KMS-11 (cell line): ENCODE measurements around the gene KY.

Source experiments
- H2AFZ ChIP-seq: fragments of 200-600 bp; sonication (generic); 2 replicates; pipeline ENCODE4 v1.6.1; 2016; ENCODE audit warnings: antibody characterized with exemption, mixed run types, low read depth
- H3K27ac ChIP-seq: fragments of 200-600 bp; sonication (generic); 2 replicates; pipeline ENCODE4 v1.6.1; 2016; ENCODE audit warnings: mild to moderate bottlenecking, mixed run types
- H3K27me3 ChIP-seq: fragments of 200-600 bp; sonication (generic); 2 replicates; pipeline ENCODE4 v1.6.1; 2017; ENCODE audit warnings: mild to moderate bottlenecking, low read depth, mixed run types, moderate library complexity; ENCODE audit not compliant: insufficient read depth
- H3K36me3 ChIP-seq: fragments of 200-600 bp; sonication (generic); 2 replicates; pipeline ENCODE4 v1.6.1; 2017; ENCODE audit warnings: mild to moderate bottlenecking, mixed run types; ENCODE audit not compliant: insufficient read depth
- H3K4me1 ChIP-seq: fragments of 200-600 bp; sonication (generic); 2 replicates; pipeline ENCODE4 v1.6.1; 2016; ENCODE audit warnings: mild to moderate bottlenecking, low read depth, mixed run types; ENCODE audit not compliant: poor library complexity, severe bottlenecking
- H3K4me2 ChIP-seq: fragments of 200-600 bp; sonication (generic); 2 replicates; pipeline ENCODE4 v1.7.0; 2016; ENCODE audit warnings: mild to moderate bottlenecking, mixed run types
- H3K4me3 ChIP-seq: fragments of 200-600 bp; sonication (generic); IDR thresholded peaks from 2 replicates; pipeline ENCODE4 v1.6.1; 2017; ENCODE audit warnings: low read depth, low read length, mixed read lengths; ENCODE audit not compliant: insufficient read depth
- H3K79me2 ChIP-seq: fragments of 200-600 bp; sonication (generic); 2 replicates; pipeline ENCODE4 v1.6.1; 2016; ENCODE audit warnings: low read depth, mixed run types; ENCODE audit not compliant: insufficient read depth
- H3K9ac ChIP-seq: fragments of 200-600 bp; sonication (generic); 2 replicates; pipeline ENCODE4 v1.6.1; 2016; ENCODE audit warnings: mild to moderate bottlenecking, mixed run types
- H4K20me1 ChIP-seq: fragments of 200-600 bp; sonication (generic); 2 replicates; pipeline ENCODE4 v1.6.1; 2016; ENCODE audit warnings: mild to moderate bottlenecking, mixed run types; ENCODE audit not compliant: insufficient read depth
- TF ChIP-seq, protein P1 (sequence below): fragments of 200-600 bp; sonication (generic); conservative IDR thresholded peaks from 2 replicates; pipeline ENCODE4 v1.6.1; 2017; ENCODE audit warnings: low read depth, mild to moderate bottlenecking, antibody characterized with exemption, low read length, moderate library complexity, mixed read lengths

KY gene

DNA sequence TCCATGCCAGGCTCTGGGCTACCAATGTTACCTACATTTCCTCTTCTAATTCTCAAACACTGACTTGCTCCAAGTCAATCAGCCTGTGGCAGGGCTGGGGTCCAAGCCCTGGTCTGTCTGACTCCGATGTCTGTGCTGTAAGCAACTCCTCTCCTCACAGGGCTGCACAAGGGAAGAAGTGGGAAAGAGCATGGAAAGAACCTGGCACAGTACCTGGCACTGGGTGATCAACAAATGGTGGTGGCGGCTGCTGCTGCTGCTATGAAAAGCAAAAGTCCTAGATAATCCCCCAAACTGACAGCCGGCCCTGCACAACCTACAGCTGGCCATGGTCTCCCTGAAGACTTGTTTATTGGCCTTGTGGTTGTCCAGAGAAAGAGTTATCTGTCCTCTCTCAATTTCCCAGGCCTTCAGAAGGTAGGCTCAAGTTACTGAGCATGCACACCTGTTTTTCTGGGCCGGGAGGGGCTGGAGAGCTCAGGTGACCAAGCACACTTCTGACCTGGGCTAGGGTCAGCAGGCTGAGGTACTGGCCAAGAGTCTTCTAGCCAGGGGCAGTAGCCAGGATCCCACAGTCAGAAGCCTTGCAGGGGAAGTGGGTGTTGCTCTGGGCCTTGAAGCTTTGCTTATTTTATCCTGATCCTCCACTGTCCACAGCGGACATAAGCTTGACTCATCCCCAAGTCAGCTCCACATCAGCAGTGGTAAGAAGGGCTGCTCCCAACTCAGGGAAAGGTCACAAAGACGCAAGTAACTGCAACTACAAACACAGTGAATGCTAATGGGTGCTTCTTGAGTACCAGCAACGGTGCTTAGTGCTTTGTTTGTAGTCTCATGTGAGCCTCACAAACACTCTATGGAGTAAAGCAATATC is 35.3 kb upstream of the KY start:
- H3K27ac ChIP-seq, result no peak overlapping the region
- H3K4me2 ChIP-seq, result no peak overlapping the region
- no peaks in the 10 kb centered on the region for H3K36me3 ChIP-seq
- no peak overlapping the region for H2AFZ ChIP-seq
- no peaks in the 10 kb centered on the region for H3K4me1 ChIP-seq
- no peak overlapping the region for H3K9ac ChIP-seq
- TF ChIP-seq, protein P1, sequence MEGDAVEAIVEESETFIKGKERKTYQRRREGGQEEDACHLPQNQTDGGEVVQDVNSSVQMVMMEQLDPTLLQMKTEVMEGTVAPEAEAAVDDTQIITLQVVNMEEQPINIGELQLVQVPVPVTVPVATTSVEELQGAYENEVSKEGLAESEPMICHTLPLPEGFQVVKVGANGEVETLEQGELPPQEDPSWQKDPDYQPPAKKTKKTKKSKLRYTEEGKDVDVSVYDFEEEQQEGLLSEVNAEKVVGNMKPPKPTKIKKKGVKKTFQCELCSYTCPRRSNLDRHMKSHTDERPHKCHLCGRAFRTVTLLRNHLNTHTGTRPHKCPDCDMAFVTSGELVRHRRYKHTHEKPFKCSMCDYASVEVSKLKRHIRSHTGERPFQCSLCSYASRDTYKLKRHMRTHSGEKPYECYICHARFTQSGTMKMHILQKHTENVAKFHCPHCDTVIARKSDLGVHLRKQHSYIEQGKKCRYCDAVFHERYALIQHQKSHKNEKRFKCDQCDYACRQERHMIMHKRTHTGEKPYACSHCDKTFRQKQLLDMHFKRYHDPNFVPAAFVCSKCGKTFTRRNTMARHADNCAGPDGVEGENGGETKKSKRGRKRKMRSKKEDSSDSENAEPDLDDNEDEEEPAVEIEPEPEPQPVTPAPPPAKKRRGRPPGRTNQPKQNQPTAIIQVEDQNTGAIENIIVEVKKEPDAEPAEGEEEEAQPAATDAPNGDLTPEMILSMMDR, result no peak
- H3K27me3 ChIP-seq, result no peaks in the 10 kb centered on the region
- no peaks in the 10 kb centered on the region for H3K79me2 ChIP-seq
- no peaks in the 10 kb centered on the region for H4K20me1 ChIP-seq
- no peak overlapping the region for H3K4me3 ChIP-seq

DNA sequence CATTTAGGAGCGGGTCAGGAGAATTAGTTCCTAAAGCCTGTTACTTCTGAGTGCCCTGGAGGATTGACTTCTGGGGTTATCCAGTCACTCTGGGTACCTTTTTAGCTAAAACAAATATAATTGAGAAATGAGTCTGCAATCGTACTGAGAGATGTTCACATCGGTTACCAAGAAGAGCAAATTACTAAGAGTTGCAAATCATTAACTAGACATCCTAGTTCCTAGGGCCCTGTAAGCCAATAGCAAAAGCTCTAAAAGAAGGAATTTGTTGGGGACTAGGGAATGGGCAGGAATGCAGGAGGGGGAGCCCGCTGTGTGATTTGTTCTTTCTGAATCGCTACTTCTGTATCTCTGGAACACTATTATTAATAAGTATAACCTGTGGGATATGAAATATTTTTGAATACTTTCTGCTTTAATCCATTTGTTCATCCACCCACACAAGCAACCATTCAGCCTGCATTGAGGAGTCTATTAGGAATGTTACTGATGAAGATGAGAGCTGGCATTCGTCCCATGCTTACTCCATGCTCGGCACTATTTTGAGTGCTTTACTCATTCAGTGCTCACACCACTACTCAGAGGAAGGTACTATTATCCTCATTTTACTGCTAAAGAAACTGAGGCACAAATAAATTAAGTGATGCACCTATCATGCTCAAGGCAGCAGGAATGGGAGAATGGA is 31.5 kb upstream of the KY start:
- no peaks in the 10 kb centered on the region for H3K36me3 ChIP-seq
- TF ChIP-seq, protein P1, result no peak
- no peaks in the 10 kb centered on the region for H3K4me1 ChIP-seq
- no peaks in the 10 kb centered on the region for H4K20me1 ChIP-seq
- H3K27me3 ChIP-seq, result no peaks in the 10 kb centered on the region
- H2AFZ ChIP-seq, result no peak overlapping the region
- no peak overlapping the region for H3K4me2 ChIP-seq
- H3K27ac ChIP-seq, result no peak overlapping the region
- no peak overlapping the region for H3K4me3 ChIP-seq
- H3K79me2 ChIP-seq, result no peaks in the 10 kb centered on the region
- H3K9ac ChIP-seq, result no peak overlapping the region

DNA sequence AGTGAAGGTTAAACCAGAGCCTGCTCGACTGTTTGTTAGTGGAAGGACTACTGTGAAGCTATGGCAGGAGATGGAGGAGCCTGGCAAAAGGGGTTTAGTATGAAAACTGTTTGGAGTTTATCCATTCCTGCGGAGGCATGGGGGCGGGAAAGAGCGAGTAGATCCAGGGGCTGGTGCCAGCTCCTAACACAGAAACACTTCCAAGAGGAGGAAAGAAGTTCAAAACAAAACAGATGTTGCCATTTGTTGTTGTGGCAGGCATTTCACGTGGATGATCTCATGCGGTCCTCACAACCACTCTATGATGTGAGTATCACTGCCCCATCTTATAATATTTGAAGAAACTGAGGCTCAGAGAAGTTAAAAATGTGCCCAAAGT is 30.7 kb upstream of the KY start:
- no peaks in the 10 kb centered on the region for H3K36me3 ChIP-seq
- no peak overlapping the region for H3K4me3 ChIP-seq
- no peak overlapping the region for H3K4me2 ChIP-seq
- H4K20me1 ChIP-seq, result no peaks in the 10 kb centered on the region
- no peaks in the 10 kb centered on the region for H3K79me2 ChIP-seq
- no peak overlapping the region for H2AFZ ChIP-seq
- TF ChIP-seq, protein P1, result no peak
- H3K9ac ChIP-seq, result no peak overlapping the region
- H3K27me3 ChIP-seq, result no peaks in the 10 kb centered on the region
- no peak overlapping the region for H3K27ac ChIP-seq
- H3K4me1 ChIP-seq, result no peaks in the 10 kb centered on the region

DNA sequence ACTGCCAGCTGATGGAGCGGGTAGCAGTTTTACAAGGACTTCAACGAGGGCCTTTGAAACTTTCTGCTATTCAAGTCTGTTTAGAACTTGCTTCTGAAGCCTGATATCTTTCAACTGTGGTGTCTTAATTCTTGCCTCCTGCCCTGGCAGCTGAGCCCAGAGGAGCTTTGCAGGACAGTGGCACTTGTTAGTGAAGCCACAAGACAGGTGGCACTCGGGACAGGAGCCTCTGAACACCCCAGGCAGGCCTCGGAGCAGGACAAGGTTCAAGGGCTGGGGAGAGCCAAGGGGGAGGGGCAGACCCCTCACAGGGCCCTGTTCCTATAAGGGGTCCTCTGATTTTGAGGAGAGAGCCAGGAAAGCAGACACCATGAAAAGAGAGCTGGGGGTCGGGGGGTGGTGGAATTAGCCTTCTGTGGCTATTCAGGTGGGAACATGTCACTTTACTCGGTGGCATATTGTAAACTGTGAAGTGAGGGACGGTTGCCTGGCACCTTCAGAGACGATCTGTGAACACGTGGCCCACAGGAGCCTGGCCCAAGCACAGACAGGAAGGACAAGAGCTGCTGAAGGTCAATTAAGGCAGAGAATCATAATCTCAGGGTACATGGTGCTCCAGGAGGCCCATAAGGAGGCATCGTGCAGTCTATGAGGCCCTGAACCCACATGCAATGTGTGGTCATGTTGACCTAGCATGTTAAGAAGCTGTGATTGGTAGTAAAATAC is 30.1 kb upstream of the KY start:
- TF ChIP-seq, protein P1, result no peak
- Histone ChIP-seq H3K4me2 (no peak overlapping the region), H3K36me3 (no peaks in the 10 kb centered on the region), H3K27ac (no peak overlapping the region), H2AFZ (no peak overlapping the region), H3K4me3 (no peak overlapping the region), H3K79me2 (no peaks in the 10 kb centered on the region), H3K4me1 (no peaks in the 10 kb centered on the region), H3K9ac (no peak overlapping the region), H4K20me1 (no peaks in the 10 kb centered on the region), H3K27me3 (no peaks in the 10 kb centered on the region)
